ENCODE measurements around the gene MRRF. TPM values are rescaled to one million over a fixed set of nuclear protein-coding genes. Genes with fewer than 3 reads are reported as not detected.

Gene MRRF
- total RNA-seq, 4 donors from 2014 or later: 20.5 to 29.2 (median 28.5) TPM

DNA sequence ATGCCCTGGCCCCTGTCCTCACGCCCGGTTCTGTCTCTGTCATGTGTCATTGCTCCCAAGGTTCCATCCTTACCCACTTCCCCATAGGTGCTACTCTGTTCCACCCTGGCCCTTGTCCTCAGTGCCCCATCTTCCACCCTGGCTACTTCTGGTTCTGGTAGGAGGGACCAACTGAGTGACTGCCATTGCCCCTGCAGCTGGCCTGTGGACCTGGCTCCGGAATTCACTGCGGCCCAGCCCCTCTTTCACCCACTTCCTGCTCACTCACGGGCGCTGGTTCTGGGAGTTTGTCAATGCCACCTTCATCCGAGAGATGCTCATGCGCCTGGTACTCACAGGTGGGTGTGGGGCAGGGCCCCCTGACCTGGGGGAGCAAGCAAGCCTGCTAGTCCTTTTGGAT lies 113.6 kb downstream of the MRRF start:
- no peak for DNase-seq (ENCODE audit: extremely low spot score)
- TF ChIP-seq EP300 (IDR thresholded peaks at IDR 0.05) (no peak), POLR2AphosphoS5 (IDR thresholded peaks at IDR 0.05) (no peak), POLR2A (IDR thresholded peaks at IDR 0.05; ENCODE audit: low read depth) (no peak)
- TF ChIP-seq, protein P1, sequence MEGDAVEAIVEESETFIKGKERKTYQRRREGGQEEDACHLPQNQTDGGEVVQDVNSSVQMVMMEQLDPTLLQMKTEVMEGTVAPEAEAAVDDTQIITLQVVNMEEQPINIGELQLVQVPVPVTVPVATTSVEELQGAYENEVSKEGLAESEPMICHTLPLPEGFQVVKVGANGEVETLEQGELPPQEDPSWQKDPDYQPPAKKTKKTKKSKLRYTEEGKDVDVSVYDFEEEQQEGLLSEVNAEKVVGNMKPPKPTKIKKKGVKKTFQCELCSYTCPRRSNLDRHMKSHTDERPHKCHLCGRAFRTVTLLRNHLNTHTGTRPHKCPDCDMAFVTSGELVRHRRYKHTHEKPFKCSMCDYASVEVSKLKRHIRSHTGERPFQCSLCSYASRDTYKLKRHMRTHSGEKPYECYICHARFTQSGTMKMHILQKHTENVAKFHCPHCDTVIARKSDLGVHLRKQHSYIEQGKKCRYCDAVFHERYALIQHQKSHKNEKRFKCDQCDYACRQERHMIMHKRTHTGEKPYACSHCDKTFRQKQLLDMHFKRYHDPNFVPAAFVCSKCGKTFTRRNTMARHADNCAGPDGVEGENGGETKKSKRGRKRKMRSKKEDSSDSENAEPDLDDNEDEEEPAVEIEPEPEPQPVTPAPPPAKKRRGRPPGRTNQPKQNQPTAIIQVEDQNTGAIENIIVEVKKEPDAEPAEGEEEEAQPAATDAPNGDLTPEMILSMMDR (IDR thresholded peaks at IDR 0.05): no peak
- Histone ChIP-seq H3K9me3 (no peaks in the 10 kb centered on the region), H3K4me1 (peaks cover 26 to 61% (median 59%) of the 10 kb centered on the region in 4 donors), H3K27me3 (no peaks in the 10 kb centered on the region), H3K27ac (replicated peaks in 1 of 4) (peak overlapping the region in 3 of 4 donors; percentile 85 to 90 (median 87)), H3K4me3 (no peak overlapping the region), H3K36me3 (peaks cover 0 to 30% (median 14%) of the 10 kb centered on the region in 4 donors)
- WGBS: 89% methylated on average over 8 of the region's 8 CpGs
- intact Hi-C loops (cut with DNase I): no loop called here

GRCh38 chr9:122379340-122379739 lies 114.7 kb downstream of the MRRF start:
- no peaks in the 10 kb centered on the region for H3K27me3 ChIP-seq
- intact Hi-C loops (cut with DNase I): no loop called here
- no peaks in the 10 kb centered on the region for H3K9me3 ChIP-seq
- no peak overlapping the region for H3K27ac ChIP-seq (replicated peaks in 1 of 4)
- H3K4me3 ChIP-seq: no peak overlapping the region
- H3K4me1 ChIP-seq: peaks cover 30 to 61% (median 59%) of the 10 kb centered on the region in 4 donors
- 100% methylated on average over 1 of the region's 1 CpG for WGBS
- H3K36me3 ChIP-seq: peaks cover 0 to 34% (median 15%) of the 10 kb centered on the region in 4 donors
- no peak for TF ChIP-seq POLR2AphosphoS5 (IDR thresholded peaks at IDR 0.05)
- TF ChIP-seq, protein P1 (IDR thresholded peaks at IDR 0.05): peak in 2 of 3 experiments; percentile 13 to 27
- TF ChIP-seq POLR2A (IDR thresholded peaks at IDR 0.05; ENCODE audit: low read depth): no peak
- no peak for DNase-seq (ENCODE audit: extremely low spot score)

GRCh38 chr9:122380293-122380692 lies 115.6 kb downstream of the MRRF start:
- TF ChIP-seq, protein P1 (IDR thresholded peaks at IDR 0.05): no peak
- TF ChIP-seq POLR2AphosphoS5 (IDR thresholded peaks at IDR 0.05) (no peak), EP300 (IDR thresholded peaks at IDR 0.05) (no peak)

More at GRCh38 chr9:122380293-122380692, 115.6 kb downstream of the MRRF start:
- 90% methylated on average over 4 of the region's 4 CpGs for WGBS
- H3K36me3 ChIP-seq: peaks cover 0 to 44% (median 19%) of the 10 kb centered on the region in 4 donors
- no peak overlapping the region for H3K4me3 ChIP-seq
- no peak for DNase-seq (ENCODE audit: extremely low spot score)
- H3K27ac ChIP-seq (replicated peaks in 1 of 4): no peak overlapping the region
- H3K27me3 ChIP-seq: no peaks in the 10 kb centered on the region
- peaks cover 23 to 54% (median 53%) of the 10 kb centered on the region in 4 donors for H3K4me1 ChIP-seq
- intact Hi-C loops (cut with DNase I): no loop called here
- no peaks in the 10 kb centered on the region for H3K9me3 ChIP-seq

Small RNAs within 50 kb of the gene (small RNA-seq; reads per million reads assigned to genes)
- gene AL162424.1: 0 reads per million in 3 donors

Other genes starting within 250 kb of the MRRF start
- 10 to 100 TPM; 20.5 to 41.3 (median 27.6) TPM for gene TTLL11, start 171.6 kb upstream of the MRRF start, total RNA-seq
- 10 to 100 TPM; 55.7 to 83.3 (median 76.1) TPM for gene NDUFA8, start 105.1 kb upstream of the MRRF start, total RNA-seq
- 1 to 10 TPM in 2 of 4 donors, not detected in 2; 3.9 to 5.8 TPM for gene MORN5, start 105.0 kb upstream of the MRRF start, total RNA-seq
- gene LHX6, start 35.9 kb upstream of the MRRF start, total RNA-seq: 10 to 100 TPM in 2 of 4 donors, 1 to 10 TPM in 2; 2.1 to 16.8 (median 7.1) TPM
- 10 to 100 TPM; 10.1 to 14.6 (median 13.3) TPM for gene RBM18, start within 50 bp of the MRRF start, total RNA-seq
- 100 to 1,000 TPM in 1 of 4 donors, 10 to 100 TPM in 3; 72.2 to 119 (median 84.1) TPM for gene PTGS1, start 106.1 kb downstream of the MRRF start, total RNA-seq
- gene OR1J1, start 213.0 kb downstream of the MRRF start, total RNA-seq: not detected
- gene OR1J2, start 245.9 kb downstream of the MRRF start, total RNA-seq: not detected